HG02642 (cell line): ENCODE measurements around the gene HTRA2.
A peak's percentile ranks its signal among the peaks of the same experiment; 100 is the strongest.
"Not testable (repeated sequence)": the region's sequence is repeated elsewhere in the genome, so short reads cannot be mapped to it uniquely, and the experiment has no call there.

Source experiments
- ATAC-seq: cut with Tn5 transposase; IDR thresholded peaks from one replicate; pipeline ENCODE4 v1.9.1; 2021; ENCODE audit warnings: mild to moderate bottlenecking; ENCODE audit not compliant: unreplicated experiment, poor library complexity

Gene HTRA2

GRCh38 chr2:74556831-74557370 lies 27.2 kb downstream of the HTRA2 start:
- ATAC-seq = no peak

DNA sequence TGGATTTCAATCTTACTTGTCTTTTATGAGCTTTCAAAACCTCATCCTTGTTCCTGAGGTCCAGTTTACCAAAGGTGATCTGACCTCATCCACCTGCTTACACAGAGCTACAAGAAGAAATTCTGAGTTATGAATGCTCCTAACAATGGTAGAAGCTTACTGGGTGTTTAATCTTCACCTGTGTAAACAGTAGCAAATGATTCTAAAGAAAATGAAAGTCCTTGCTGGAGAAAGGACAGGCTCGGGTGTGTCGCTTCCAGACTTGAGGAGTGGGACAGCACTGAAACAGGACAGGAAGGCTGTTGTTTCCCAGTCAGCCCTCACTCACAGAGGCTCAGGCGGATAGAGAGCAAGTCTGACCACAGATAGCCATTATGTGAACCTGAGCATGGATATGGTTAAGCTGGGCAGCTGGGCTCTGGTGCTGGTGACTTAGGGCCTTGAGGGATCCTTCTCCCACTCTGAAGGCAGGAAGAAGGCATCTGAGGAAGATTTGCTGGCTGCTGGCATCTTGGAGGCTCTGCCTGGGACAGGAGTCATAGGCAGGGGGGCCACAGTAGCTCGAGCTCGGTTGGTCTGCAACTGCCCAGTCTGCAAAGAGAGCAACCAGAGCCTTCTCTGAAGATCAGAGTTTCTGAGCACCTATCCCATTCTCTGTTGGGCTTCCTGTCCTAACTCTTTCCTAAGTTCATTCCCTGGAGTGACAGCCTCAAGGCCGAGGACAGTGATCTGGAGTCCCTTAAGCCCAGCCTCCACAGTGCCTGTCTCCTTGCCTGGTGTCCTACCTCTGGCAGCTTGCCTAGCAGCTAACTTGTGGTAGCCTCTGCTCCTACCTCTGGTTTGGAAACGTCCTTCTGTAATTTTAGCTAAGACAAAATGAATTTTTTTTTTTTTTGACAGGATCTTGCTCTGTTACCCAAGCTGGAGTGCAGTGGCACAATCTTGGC lies 28.8 kb downstream of the HTRA2 start:
- ATAC-seq = no peak

GRCh38 chr2:74559912-74560311 lies 30.2 kb downstream of the HTRA2 start:
- ATAC-seq = no peak

GRCh38 chr2:74560591-74560990 lies 30.9 kb downstream of the HTRA2 start:
- no peak for ATAC-seq

DNA sequence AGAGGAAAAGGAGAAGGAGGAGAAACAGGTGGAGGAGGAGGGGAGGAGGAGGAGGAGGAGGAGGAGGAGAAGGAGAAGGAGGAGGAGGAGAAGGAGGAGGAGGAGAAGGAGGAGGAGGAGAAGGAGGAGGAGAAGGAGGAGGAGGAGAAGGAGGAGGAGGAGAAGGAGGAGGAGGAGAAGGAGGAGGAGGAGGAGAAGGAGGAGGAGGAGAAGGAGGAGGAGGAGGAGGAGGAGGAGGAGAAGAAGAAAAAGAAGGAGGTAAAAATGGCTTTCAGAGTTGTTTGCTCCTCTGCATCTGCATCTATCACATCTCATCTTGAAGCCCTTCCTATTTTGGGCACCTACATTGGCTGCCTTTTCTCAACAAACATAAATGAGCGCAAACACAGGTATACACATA lies 31.3 kb downstream of the HTRA2 start:
- ATAC-seq = not testable (repeated sequence)

DNA sequence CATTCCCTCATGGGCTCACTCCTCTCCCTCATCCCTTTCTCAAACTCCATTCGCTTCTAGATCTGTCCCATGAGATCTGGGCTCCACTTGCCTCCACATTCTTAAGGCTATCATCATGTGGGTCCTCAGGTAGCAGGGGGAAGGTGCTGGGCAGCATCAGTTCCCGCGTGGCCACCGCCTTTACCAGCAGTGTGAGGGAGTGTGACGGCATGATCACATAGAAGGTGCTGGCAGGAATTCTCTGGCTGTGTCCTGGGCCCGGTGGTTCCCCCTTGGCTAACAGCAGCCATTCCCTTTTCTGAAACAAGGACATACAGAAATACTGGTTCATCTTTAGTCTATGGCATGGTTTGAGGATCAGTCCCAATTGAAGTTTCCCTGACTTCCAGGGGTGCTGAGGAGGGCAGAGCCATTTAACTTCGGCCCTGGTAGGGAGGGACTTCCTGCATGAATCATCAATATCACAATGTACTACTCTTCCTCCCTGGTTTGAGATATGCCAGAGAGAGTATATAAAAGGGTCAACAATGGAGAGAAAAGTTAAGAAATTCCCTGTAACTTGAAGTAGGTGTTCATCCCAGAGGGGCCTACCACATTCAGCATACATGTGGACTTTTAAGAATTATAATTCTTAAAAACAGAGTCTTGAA lies 32.5 kb downstream of the HTRA2 start:
- ATAC-seq = no peak

DNA sequence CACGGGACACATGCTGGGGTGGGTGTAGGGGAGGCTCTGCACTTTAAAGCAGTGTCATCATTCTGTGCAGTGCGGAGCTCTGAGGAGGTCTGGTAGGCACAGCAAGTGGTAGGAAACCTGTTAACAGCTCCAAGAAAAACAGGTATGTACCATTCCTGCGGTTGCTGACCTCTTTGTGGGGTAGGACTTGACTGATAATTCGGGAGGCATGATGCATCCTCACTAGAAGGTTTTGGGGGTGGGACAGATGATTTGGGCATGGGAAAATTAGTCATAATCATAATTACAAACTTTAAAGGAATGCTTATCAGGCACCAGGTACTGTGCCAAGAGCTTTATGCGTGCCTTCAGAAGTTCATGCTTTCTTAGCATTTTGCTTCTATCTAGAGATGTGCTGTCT lies 34.5 kb downstream of the HTRA2 start:
- ATAC-seq = no peak

DNA sequence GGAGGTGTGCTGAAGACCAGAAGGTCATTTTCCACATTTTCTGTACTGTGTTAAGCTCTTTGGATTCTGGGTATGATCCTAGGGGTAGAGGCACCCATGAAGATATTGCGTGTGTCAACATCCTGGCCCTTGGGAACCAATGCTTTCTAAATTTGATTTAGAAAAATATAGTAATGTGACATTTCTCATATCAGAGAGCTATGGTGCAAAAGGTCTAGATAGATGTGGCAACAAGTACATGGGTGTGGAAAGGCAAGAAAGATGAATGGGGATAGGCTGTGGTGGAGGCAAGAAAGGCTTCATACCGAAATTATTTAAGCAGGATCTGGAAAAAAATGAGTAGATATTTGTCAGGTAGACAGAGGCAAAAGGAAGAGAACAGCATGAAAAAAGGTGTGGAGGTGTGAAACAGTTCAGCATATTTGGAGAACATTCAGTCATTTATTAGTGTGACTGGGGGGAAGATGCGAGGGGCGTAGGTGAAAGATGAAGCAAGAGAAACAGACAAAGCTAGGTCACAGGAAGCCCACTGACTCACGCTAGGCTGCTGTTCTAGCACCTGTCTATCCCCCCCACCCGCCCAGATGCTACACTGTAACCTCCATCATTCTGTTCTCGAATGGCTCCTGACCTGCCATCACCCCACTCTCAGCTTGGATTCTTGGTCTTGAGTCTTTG lies 36.5 kb downstream of the HTRA2 start:
- no peak for ATAC-seq

DNA sequence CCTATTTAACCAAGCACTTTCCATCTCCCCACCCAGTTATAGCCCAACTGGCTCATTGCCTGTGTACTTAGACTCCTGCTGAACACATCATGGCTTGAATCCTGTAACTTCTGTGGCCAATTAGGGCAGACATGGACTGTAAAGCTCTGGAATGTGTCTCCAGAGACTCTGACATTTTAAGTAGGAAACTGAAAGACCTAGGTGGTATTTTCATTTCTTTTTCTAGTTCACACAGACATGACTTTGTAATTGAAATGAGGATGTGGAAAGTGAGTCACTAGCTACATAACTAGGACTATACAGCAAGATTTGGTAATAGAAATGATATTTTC lies 37.0 kb downstream of the HTRA2 start:
- no peak for ATAC-seq

- no peak for ATAC-seq
These were observed 38.1 kb downstream of the HTRA2 start for GRCh38 chr2:74567881-74568280.

DNA sequence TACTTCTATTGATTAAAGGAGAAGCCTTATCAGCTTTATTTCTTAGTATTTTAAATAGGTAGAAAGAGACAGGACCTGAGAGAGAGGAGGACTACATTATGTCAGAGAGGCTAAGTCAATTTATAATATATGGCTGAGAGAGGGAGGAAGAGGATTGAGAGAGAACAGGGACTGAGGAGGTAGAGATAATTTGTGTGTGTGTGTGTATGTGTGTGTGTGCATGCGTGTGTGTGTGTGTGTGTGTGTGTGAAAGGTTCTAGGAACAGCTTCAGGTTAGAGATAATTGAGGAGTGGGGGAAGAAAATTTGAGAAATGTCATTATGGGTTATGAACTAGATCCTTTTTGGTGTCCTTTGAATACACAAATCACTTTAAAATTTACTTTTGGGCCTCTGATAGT lies 40.0 kb downstream of the HTRA2 start:
- no peak for ATAC-seq

GRCh38 chr2:74571058-74571457 lies 41.3 kb downstream of the HTRA2 start:
- ATAC-seq = peak; percentile 71

DNA sequence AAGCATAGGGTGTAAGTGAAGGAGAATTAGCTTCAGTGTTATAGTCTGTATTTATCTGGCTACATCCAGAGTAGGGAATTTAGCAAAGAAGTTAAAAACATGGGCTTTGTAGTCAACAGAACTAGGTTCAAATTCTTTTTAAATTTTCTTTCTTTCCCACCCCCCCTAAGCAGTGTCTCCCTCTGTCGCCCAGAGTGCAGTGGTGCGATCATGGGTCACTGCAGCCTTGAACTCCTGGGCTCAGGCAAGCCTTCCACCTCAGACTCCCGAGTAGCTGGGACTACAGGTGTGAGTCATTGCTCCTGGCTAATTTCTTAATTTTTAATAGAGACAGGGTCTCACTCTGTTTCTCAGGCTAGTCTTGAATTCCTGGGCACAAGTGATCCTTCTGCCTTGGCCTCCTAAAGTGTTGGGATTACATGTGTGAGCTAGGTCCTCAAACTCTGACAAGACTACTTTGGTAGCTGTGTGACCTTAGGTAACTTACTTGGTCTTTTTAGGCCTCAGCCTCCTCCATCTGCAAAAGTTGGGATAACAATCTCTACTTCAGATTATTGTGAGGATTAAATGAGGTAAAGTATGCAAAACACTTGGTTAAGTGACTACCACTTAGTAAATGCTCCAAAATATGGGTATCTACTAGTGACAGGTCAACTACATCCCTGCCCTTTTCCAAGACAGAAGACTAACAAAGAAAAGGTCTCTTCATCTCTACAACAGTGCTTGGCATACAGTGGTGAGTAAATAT lies 42.6 kb downstream of the HTRA2 start:
- ATAC-seq = no peak

- peak; percentile 47 for ATAC-seq
These were observed 44.2 kb downstream of the HTRA2 start for GRCh38 chr2:74573747-74574562.

- no peak for ATAC-seq
These were observed 45.6 kb downstream of the HTRA2 start for GRCh38 chr2:74575320-74575719.

DNA sequence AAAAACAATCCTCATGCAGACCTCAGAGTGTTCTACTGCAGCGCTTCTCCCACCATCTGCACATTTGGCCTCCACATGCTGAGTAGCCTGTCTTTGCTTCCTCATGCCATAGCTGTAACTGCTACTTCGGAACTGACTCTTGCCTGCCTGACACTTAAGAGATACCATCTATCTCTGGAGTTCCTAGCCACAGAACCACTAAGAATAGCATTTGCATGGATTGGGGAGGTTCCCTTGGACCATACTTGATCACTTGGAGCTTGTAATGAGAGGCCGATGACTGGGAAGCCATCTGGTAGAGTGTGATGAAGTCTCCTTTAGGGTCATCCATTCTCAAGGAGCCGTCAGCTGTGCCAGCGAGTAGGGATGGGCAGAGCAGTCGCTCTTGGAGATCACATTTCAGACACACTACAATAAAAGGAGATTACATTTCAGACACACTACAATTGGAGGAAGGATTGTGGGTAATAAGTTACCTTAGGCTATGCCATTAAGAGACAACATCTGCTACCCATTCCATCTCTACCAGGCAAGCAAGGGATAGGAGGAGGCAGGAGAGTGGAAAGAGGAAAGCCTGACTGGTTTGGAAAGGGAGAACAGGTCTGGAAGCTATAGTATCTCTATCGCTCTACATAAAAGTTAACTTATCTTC lies 46.6 kb downstream of the HTRA2 start:
- ATAC-seq = no peak

- ATAC-seq = no peak
These were observed 47.1 kb downstream of the HTRA2 start for GRCh38 chr2:74576863-74577229.

- ATAC-seq = peak; percentile 24
These were observed 47.7 kb downstream of the HTRA2 start for GRCh38 chr2:74577448-74577847.

DNA sequence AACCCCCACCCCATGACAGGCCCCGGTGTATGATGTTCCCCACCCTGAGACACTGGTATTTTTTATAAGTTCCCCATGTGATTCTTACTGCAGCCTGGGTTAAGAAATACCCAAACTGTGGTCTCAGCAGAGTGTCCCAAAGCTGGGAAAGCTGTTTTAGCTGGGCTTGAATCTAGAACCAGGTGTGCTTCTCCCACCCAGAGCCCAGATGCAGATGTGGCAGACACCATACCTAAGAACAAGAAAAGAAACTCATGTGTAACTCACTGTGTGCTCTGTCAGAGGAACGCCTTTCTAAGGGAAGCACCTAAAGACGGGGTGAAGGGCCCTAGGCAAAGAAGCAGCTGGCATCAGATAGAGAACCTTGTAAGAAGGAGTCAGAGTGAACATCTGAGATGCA lies 48.7 kb downstream of the HTRA2 start:
- ATAC-seq = peak; percentile 53
